HEK293 (cell line): ENCODE measurements around the gene HNRNPM.

Experiments
- CTCF ChIA-PET: fragments of 350-600 bp; formaldehyde crosslinking; extraction: SDS; loops from one replicate; lab custom pipeline; 2021; ENCODE audit warnings: antibody characterized with exemption; lab: Yijun Ruan, JAX
- POLR2A ChIA-PET: fragments of 300-600 bp; formaldehyde crosslinking; extraction: SDS; loops from one replicate; lab custom pipeline; 2020; ENCODE audit warnings: antibody characterized with exemption, inconsistent platforms; lab: Yijun Ruan, JAX
- H3K27ac ChIP-seq: fragments of 200-500 bp; sonication (Bioruptor generic); 2 replicates; pipeline ENCODE4 v1.5.1; 2014; ENCODE audit warnings: low read depth, low read length, control low read depth, inconsistent platforms; ENCODE audit errors: extremely low read depth
- H3K36me3 ChIP-seq, 2 experiments: fragments of 200-500 bp in 1 of 2; sonication (Bioruptor generic) in 1 of 2; 1 replicate in 1 of 2; 2 replicates in 1 of 2; pipeline ENCODE4 v1.5.1; 2014 to 2017; ENCODE audit warnings: inconsistent platforms in 2 of 2, low read length in 2 of 2; ENCODE audit not compliant: control insufficient read depth in 2 of 2, insufficient read depth in 1 of 2
- H3K4me1 ChIP-seq: fragments of 200-500 bp; sonication (Bioruptor generic); 2 replicates; pipeline ENCODE4 v1.5.1; 2014; ENCODE audit warnings: mild to moderate bottlenecking, low read length, inconsistent platforms; ENCODE audit not compliant: control insufficient read depth, insufficient read depth
- H3K4me3 ChIP-seq: 2 replicates; pipeline ENCODE4 v1.5.1; 2011; ENCODE audit warnings: low read depth, mild to moderate bottlenecking, control low read depth, low read length, moderate library complexity
- H3K9me3 ChIP-seq: fragments of 200-500 bp; sonication (Bioruptor generic); 2 replicates; pipeline ENCODE4 v1.5.1; 2014; ENCODE audit warnings: low read depth, low read length, inconsistent platforms; ENCODE audit not compliant: control insufficient read depth, insufficient read depth
- KLF7 ChIP-seq: fragments of 450-650 bp; formaldehyde crosslinking; IDR thresholded peaks from 2 replicates; pipeline ENCODE4 v1.5.1; 2016; ENCODE audit warnings: missing biosample characterization, missing genetic modification characterization, borderline replicate concordance
- PATZ1 ChIP-seq: fragments of 450-650 bp; formaldehyde crosslinking; IDR thresholded peaks from 2 replicates; pipeline ENCODE4 v1.5.1; 2016; ENCODE audit warnings: missing biosample characterization, missing genetic modification characterization
- REPIN1 ChIP-seq: fragments of 450-650 bp; formaldehyde crosslinking; IDR thresholded peaks from 2 replicates; pipeline ENCODE4 v1.5.1; 2017; ENCODE audit warnings: missing biosample characterization, missing genetic modification characterization, low read depth
- SP2 ChIP-seq: fragments of 450-650 bp; formaldehyde crosslinking; IDR thresholded peaks from 2 replicates; pipeline ENCODE4 v1.5.1; 2016; ENCODE audit warnings: missing biosample characterization, missing genetic modification characterization
- TSHZ1 ChIP-seq: fragments of 450-650 bp; formaldehyde crosslinking; IDR thresholded peaks from 2 replicates; pipeline ENCODE4 v1.5.1; 2016; ENCODE audit warnings: missing biosample characterization, missing genetic modification characterization, borderline replicate concordance
- ZBTB6 ChIP-seq: fragments of 450-650 bp; formaldehyde crosslinking; IDR thresholded peaks from 2 replicates; pipeline ENCODE4 v1.5.1; 2017; ENCODE audit warnings: missing biosample characterization, missing genetic modification characterization
- ZBTB8A ChIP-seq: fragments of 450-650 bp; formaldehyde crosslinking; IDR thresholded peaks from 2 replicates; pipeline ENCODE4 v1.5.1; 2016; ENCODE audit warnings: missing biosample characterization, missing genetic modification characterization
- ZNF394 ChIP-seq: fragments of 450-650 bp; formaldehyde crosslinking; IDR thresholded peaks from 2 replicates; pipeline ENCODE4 v1.5.1; 2016; ENCODE audit warnings: missing biosample characterization, missing genetic modification characterization, mild to moderate bottlenecking, moderate library complexity, borderline replicate concordance
- ZNF555 ChIP-seq: fragments of 450-650 bp; formaldehyde crosslinking; conservative IDR thresholded peaks from 2 replicates; pipeline ENCODE4 v1.5.1; 2017; ENCODE audit warnings: missing biosample characterization, mild to moderate bottlenecking, missing genetic modification characterization, inconsistent platforms
- ZNF654 ChIP-seq: fragments of 450-650 bp; formaldehyde crosslinking; IDR thresholded peaks from 2 replicates; pipeline ENCODE4 v1.5.1; 2016; ENCODE audit warnings: low read depth, missing biosample characterization, missing genetic modification characterization
- ZNF837 ChIP-seq: fragments of 450-650 bp; formaldehyde crosslinking; IDR thresholded peaks from 2 replicates; pipeline ENCODE4 v1.5.1; 2016; ENCODE audit warnings: missing biosample characterization, missing genetic modification characterization
- ZSCAN16 ChIP-seq: fragments of 450-650 bp; formaldehyde crosslinking; IDR thresholded peaks from 2 replicates; pipeline ENCODE4 v1.5.1; 2016; ENCODE audit warnings: missing biosample characterization, missing genetic modification characterization
- TF ChIP-seq, protein P1 (sequence below): fragments of 450-650 bp; IDR thresholded peaks from 2 replicates; pipeline ENCODE4 v1.5.1; 2018; ENCODE audit warnings: missing biosample characterization, missing genetic modification characterization
- TF ChIP-seq, protein P2 (sequence below): fragments of 450-650 bp; formaldehyde crosslinking; IDR thresholded peaks from 2 replicates; pipeline ENCODE4 v1.5.1; 2016; ENCODE audit warnings: missing biosample characterization, missing genetic modification characterization
- TF ChIP-seq, protein P3 (sequence below): fragments of 450-650 bp; formaldehyde crosslinking; IDR thresholded peaks from 2 replicates; pipeline ENCODE4 v1.5.1; 2016; ENCODE audit warnings: missing biosample characterization, missing genetic modification characterization

The HNRNPM gene

GRCh38 chr19:8485561-8486371 is 41.0 kb downstream of the HNRNPM start:
- Histone ChIP-seq H3K4me3 (no peak overlapping the region), H3K9me3 (no peaks in the 10 kb centered on the region), H3K27ac (no peak overlapping the region), H3K36me3 (peaks cover 12 to 90% of the 10 kb centered on the region in 2 experiments), H3K4me1 (no peaks in the 10 kb centered on the region)
- POLR2A ChIA-PET = no interaction called here
- TF ChIP-seq, protein P1, sequence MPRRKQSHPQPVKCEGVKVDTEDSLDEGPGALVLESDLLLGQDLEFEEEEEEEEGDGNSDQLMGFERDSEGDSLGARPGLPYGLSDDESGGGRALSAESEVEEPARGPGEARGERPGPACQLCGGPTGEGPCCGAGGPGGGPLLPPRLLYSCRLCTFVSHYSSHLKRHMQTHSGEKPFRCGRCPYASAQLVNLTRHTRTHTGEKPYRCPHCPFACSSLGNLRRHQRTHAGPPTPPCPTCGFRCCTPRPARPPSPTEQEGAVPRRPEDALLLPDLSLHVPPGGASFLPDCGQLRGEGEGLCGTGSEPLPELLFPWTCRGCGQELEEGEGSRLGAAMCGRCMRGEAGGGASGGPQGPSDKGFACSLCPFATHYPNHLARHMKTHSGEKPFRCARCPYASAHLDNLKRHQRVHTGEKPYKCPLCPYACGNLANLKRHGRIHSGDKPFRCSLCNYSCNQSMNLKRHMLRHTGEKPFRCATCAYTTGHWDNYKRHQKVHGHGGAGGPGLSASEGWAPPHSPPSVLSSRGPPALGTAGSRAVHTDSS (tag by site-specific recombination) = no peak
- TF ChIP-seq ZSCAN16 (tag by site-specific recombination) = no peak
- TF ChIP-seq ZNF837 (tag by site-specific recombination) = no peak
- TF ChIP-seq TSHZ1 (tag by site-specific recombination) = no peak
- no peak for TF ChIP-seq ZNF654 (tag by site-specific recombination)
- no peak for TF ChIP-seq KLF7 (tag by site-specific recombination)
- no peak for TF ChIP-seq ZBTB8A (tag by site-specific recombination)
- TF ChIP-seq, protein P2, sequence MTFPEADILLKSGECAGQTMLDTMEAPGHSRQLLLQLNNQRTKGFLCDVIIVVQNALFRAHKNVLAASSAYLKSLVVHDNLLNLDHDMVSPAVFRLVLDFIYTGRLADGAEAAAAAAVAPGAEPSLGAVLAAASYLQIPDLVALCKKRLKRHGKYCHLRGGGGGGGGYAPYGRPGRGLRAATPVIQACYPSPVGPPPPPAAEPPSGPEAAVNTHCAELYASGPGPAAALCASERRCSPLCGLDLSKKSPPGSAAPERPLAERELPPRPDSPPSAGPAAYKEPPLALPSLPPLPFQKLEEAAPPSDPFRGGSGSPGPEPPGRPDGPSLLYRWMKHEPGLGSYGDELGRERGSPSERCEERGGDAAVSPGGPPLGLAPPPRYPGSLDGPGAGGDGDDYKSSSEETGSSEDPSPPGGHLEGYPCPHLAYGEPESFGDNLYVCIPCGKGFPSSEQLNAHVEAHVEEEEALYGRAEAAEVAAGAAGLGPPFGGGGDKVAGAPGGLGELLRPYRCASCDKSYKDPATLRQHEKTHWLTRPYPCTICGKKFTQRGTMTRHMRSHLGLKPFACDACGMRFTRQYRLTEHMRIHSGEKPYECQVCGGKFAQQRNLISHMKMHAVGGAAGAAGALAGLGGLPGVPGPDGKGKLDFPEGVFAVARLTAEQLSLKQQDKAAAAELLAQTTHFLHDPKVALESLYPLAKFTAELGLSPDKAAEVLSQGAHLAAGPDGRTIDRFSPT (tag by site-specific recombination) = peak; percentile 48; the same call in 1 of the 2 replicates
- TF ChIP-seq ZNF555 = no peak
- no peak for TF ChIP-seq PATZ1
- TF ChIP-seq, protein P3, sequence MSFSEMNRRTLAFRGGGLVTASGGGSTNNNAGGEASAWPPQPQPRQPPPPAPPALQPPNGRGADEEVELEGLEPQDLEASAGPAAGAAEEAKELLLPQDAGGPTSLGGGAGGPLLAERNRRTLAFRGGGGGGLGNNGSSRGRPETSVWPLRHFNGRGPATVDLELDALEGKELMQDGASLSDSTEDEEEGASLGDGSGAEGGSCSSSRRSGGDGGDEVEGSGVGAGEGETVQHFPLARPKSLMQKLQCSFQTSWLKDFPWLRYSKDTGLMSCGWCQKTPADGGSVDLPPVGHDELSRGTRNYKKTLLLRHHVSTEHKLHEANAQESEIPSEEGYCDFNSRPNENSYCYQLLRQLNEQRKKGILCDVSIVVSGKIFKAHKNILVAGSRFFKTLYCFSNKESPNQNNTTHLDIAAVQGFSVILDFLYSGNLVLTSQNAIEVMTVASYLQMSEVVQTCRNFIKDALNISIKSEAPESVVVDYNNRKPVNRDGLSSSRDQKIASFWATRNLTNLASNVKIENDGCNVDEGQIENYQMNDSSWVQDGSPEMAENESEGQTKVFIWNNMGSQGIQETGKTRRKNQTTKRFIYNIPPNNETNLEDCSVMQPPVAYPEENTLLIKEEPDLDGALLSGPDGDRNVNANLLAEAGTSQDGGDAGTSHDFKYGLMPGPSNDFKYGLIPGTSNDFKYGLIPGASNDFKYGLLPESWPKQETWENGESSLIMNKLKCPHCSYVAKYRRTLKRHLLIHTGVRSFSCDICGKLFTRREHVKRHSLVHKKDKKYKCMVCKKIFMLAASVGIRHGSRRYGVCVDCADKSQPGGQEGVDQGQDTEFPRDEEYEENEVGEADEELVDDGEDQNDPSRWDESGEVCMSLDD (tag by site-specific recombination) = no peak
- no peak for TF ChIP-seq ZNF394 (tag by site-specific recombination)
- no peak for TF ChIP-seq SP2
- TF ChIP-seq REPIN1 (tag by site-specific recombination) = no peak
- TF ChIP-seq ZBTB6 = peak; percentile 67; the same call in 1 of the 2 replicates
- CTCF ChIA-PET = no interaction called here
